GM18505 (cell line): Measurements from ENCODE around the gene BAAT.

Experiments used
- ATAC-seq: cut with Tn5 transposase; IDR thresholded peaks from one replicate; pipeline ENCODE4 v1.9.1; 2021; ENCODE audit not compliant: unreplicated experiment
- POLR2A ChIP-seq: IDR thresholded peaks from 4 replicates; pipeline ENCODE4 v1.6.1; 2011; ENCODE audit warnings: borderline replicate concordance; ENCODE audit not compliant: insufficient read depth, insufficient read length; ENCODE audit errors: extremely low read depth

BAAT gene

DNA sequence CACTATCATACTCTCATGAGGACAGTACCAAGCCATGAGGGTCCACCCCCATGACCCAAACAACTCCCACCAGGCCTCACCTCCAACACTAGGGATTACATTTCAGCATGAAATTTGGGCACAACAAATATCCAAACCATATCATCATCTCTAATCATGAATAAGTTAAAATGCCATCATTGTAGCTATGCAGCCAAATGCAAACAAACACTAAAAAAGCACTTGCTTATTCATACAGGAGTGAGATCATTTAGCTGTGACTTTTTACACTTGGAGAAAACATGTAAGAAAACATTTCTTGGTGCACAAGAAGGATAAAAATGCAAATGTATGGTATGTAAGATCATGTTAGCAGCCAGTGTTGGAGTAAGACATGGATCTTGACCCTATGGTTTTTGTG lies 24.2 kb downstream of the BAAT start:
- ATAC-seq, result no peak

GRCh38 chr9:101359679-101360078 lies 25.1 kb downstream of the BAAT start:
- TF ChIP-seq POLR2A, result no peak
- no peak for ATAC-seq

More for the DNA sequence above, 24.2 kb downstream of the BAAT start:
- no peak for TF ChIP-seq POLR2A

GRCh38 chr9:101356619-101357018 lies 28.2 kb downstream of the BAAT start:
- no peak for TF ChIP-seq POLR2A
- no peak for ATAC-seq

DNA sequence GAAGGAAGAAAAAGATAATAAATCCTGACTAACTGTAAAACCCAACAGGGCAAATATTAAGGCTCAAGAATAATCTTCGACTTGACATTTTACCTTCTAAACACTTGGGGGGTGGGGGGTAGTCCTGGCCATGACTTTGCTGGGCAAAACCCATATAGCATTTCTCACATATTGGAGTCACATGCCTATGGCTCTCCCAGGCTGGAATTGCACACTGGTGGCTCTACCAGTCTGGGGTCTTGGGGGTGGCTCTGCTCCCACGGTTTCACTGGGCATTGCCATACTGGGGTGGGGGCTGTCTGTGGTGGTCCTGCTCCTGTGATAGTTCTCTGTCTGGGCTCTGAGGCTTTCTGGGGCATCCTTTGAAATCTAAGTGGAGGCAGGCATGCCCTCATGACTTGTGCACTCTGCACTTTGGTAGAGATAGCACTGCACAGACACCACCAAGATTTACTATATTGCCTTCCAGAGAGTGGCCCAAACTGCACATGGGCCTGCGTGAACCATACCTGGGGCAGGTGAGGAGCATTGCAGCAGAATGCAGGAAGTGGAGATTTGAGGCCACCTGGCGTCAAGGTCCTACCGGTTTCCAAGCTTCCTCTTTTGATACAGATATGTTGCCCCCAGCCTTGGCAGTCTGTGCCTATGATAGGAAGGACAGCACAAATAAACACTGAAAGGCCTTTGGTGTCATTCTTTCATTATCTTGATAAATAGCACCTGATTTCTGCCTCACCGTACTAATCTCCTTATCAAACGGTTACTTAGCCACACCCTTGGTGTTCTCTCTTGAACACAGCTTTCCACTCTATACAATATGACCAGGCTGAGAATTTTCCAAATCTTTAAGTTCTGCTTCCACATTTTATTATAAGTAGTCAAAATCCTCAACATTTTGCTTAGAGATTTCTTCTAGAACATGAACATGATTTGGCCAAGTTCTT lies 29.8 kb downstream of the BAAT start:
- ATAC-seq, result no peak
- TF ChIP-seq POLR2A, result no peak

DNA sequence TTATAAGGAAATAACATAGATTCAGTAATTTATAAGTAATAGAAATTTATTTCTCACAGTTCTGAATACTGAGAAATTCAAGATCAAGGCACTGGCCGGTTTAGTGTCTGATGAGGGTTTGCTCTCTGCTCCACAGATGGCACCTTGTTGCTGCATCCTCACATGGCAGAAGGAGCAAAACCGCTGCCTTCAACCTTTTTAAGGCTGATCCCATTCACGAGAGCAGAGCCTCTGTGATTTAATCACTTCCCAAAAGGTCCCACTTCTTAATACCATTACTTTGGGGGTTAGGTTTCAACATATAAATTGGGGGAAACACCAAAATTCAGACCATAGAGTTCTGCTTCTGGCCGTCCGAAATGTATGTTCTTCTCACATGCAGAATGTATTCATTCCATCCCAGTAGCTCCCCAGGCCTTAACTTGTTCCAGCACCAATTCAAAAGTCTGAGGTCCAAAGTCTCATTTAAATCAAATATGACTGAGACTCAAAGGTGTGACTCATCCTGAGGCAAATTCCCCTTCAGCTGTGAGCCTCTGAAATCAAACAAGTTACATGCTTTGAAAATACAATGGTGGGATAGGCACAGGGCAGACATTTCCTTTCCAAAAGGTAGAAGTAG lies 30.6 kb downstream of the BAAT start:
- ATAC-seq, result no peak

GRCh38 chr9:101353683-101354082 lies 31.1 kb downstream of the BAAT start:
- ATAC-seq, result no peak
- TF ChIP-seq POLR2A, result no peak

More for the DNA sequence above, 30.6 kb downstream of the BAAT start:
- TF ChIP-seq POLR2A, result no peak

GRCh38 chr9:101352892-101353463 lies 31.8 kb downstream of the BAAT start:
- no peak for ATAC-seq
- no peak for TF ChIP-seq POLR2A

GRCh38 chr9:101350285-101350684 lies 34.5 kb downstream of the BAAT start:
- no peak for TF ChIP-seq POLR2A

DNA sequence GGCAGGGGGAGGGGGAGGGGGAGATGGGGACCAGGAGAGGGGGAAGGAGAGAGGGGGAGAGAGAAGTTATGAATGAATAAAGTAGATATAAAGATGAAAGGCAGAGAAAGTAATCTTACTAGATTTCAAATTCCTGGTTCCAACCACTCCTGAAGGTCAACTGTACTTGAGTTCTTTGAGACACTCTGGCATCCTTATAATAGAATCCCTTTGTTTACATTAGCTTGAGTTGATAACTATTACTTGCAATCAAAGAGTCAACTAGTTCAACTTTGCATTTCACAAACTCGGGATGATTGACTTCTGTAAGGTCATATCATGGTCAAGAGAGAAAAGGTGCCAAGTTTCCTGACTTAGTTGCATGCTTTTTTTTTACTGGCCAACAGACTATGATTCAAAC lies 42.2 kb downstream of the BAAT start:
- TF ChIP-seq POLR2A, result no peak
- no peak for ATAC-seq

More at GRCh38 chr9:101350285-101350684, 34.5 kb downstream of the BAAT start:
- ATAC-seq, result no peak

GRCh38 chr9:101341958-101342357 lies 42.8 kb downstream of the BAAT start:
- no peak for ATAC-seq
- TF ChIP-seq POLR2A, result no peak

DNA sequence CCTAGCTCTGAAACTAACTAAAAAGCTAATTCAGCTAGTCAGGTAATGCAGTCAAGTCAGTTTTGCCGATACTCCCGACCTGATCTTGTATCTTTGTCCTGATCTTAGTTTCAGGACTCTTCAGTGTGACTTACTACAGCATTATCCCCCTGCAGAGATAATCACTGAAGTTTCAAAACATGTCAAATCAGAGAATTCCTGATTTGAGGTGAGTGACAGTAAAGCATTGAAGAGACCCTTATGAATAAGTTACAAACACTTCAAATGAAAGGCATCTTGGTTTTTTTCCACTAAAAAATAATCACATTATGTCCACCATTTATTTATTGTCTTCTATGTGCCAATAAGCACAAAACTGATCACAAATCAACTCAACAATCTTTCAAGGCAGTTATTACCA lies 47.6 kb downstream of the BAAT start:
- no peak for TF ChIP-seq POLR2A
- ATAC-seq, result no peak

- no peak for TF ChIP-seq POLR2A
- no peak for ATAC-seq
Measured at GRCh38 chr9:101336091-101336490, 48.7 kb downstream of the BAAT start.

GRCh38 chr9:101333926-101334702 lies 50.7 kb downstream of the BAAT start:
- TF ChIP-seq POLR2A, result no peak
- ATAC-seq, result no peak
